NT2/D1 (cell line): ENCODE data around the gene TK2.
A peak's percentile ranks its signal among the peaks of the same experiment; 100 is the strongest.

Experiments used
- DNase-seq: peaks from one replicate; pipeline ENCODE4 v3.0.0-alpha.2; 2011; ENCODE audit warnings: low read depth, low spot score
- H3K27me3 ChIP-seq: 2 replicates; pipeline ENCODE4 v1.6.0; 2011; ENCODE audit warnings: mild to moderate bottlenecking; ENCODE audit not compliant: insufficient read length, insufficient read depth
- H3K36me3 ChIP-seq: 2 replicates; pipeline ENCODE4 v1.6.1; 2011; ENCODE audit warnings: mild to moderate bottlenecking, low read length, mixed read lengths; ENCODE audit not compliant: insufficient read depth, insufficient read length
- H3K4me1 ChIP-seq: 2 replicates; pipeline ENCODE4 v1.5.1; 2011; ENCODE audit not compliant: insufficient read depth, insufficient read length
- H3K4me3 ChIP-seq: 2 replicates; pipeline ENCODE4 v1.5.1; 2011; ENCODE audit warnings: low read depth; ENCODE audit not compliant: insufficient read length
- H3K9ac ChIP-seq: 2 replicates; pipeline ENCODE4 v1.6.0; 2011; ENCODE audit warnings: low read depth; ENCODE audit not compliant: insufficient read length
- H3K9me3 ChIP-seq: 2 replicates; pipeline ENCODE4 v1.5.1; 2011; ENCODE audit warnings: mild to moderate bottlenecking, low read length; ENCODE audit not compliant: insufficient read depth
- SUZ12 ChIP-seq: IDR thresholded peaks from 2 replicates; pipeline ENCODE4 v1.6.1; 2011; ENCODE audit not compliant: insufficient read length, insufficient read depth; ENCODE audit errors: extremely low read depth
- YY1 ChIP-seq: IDR thresholded peaks from 2 replicates; pipeline ENCODE4 v1.6.1; 2011; ENCODE audit not compliant: insufficient read length, insufficient read depth
- ZNF274 ChIP-seq: IDR thresholded peaks from 2 replicates; pipeline ENCODE4 v1.6.1; 2011; ENCODE audit warnings: mild to moderate bottlenecking, low read depth, low read length

TK2 gene

DNA sequence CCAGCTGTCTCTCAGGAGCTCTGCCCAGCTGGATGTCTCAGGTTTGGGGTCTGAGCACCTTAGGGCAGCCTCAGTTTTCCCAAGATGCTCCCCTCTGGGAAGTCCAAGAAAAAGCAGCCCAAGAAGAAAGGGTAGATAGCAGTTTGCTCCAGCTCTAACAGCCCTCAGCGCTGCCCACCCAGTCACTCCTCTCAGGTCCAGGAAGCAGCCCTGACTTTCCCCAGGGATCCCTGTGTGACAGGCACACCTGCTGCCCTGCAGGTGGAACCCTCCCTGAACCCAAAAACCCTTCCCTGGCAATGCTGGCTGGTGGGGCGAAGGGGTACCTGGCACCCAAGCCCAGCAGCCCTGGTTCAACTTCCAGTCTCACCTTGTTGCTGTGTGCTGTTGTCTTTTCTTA, 74.7 kb downstream of the TK2 start:
- H3K4me3 ChIP-seq: no peak overlapping the region
- H3K9ac ChIP-seq: no peak overlapping the region
- no peaks in the 10 kb centered on the region for H3K27me3 ChIP-seq
- H3K4me1 ChIP-seq: peaks cover 26% of the 10 kb centered on the region
- TF ChIP-seq YY1 (no peak), ZNF274 (no peak), SUZ12 (no peak)
- no peaks in the 10 kb centered on the region for H3K36me3 ChIP-seq
- no peaks in the 10 kb centered on the region for H3K9me3 ChIP-seq
- DNase-seq: no peak

DNA sequence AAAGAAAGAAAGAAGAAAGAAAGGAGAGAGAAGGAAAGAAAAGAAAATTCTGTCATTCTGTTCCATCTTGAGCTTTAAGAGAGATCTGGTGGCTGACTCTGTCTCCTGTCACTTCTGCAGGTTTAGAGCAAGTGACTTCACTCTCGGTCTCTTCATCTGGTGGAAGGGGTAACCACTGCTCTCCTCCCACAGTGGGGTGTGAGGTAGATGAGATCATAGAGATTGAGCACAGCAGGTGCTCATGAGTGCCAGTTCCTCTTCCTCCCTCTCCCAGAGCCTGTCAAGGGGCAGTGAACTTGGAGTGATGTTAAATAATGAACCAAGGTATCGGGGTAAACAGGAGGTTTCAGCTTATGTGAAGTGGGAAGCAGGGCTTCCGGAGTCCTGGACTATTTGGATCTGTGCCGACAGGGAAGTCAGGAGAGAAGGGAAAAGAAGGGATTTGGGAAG, 75.1 kb downstream of the TK2 start:
- no peak for DNase-seq
- no peak overlapping the region for H3K9ac ChIP-seq
- H3K36me3 ChIP-seq: no peaks in the 10 kb centered on the region
- H3K27me3 ChIP-seq: no peaks in the 10 kb centered on the region
- H3K4me1 ChIP-seq: peaks cover 21% of the 10 kb centered on the region
- TF ChIP-seq YY1: no peak
- TF ChIP-seq ZNF274: no peak
- TF ChIP-seq SUZ12: no peak
- H3K4me3 ChIP-seq: no peak overlapping the region
- no peaks in the 10 kb centered on the region for H3K9me3 ChIP-seq

DNA sequence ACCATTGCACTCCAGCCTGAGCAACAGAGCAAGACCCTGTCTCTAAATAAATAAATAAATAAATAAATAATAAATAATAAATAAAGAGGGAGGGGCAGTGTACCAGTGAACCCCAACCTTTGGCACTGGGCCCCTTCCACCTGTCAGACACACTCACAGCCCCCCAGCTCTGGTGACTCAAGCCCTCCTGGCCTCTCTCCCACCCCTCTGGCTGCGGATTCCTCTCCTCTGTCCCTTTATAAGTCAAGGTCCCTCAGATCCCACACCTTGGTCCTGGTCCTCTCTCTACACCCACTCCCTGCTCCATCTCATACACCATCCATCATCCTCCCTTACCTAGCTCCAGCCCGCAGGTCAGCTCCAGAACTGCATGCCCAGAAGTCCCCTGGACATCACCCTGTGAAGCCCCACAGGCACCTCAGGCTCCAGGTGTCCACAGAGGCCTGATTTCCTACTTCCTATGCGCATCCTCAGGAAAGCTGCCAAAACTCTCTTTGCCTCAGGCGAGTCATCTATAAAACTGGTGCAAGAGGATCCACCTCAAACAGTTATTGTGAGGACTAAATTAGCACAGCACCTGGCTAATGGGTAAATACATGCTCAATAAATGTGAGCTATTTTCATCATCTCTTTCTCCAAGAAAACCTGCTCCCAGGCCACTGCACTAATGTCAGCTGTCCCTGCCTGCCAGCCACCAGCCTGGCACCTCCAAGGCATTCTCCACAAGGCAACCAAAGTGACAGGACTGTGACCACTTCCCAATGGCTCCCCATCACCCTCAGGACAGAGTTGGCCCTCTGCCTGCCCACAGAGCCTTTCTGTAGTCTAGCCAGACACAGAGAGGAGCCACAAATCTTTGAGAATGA, 76.0 kb downstream of the TK2 start:
- no peak for DNase-seq
- no peak overlapping the region for H3K9ac ChIP-seq
- no peaks in the 10 kb centered on the region for H3K27me3 ChIP-seq
- H3K4me1 ChIP-seq: peaks cover 16% of the 10 kb centered on the region
- TF ChIP-seq YY1: no peak
- no peak for TF ChIP-seq ZNF274
- no peak for TF ChIP-seq SUZ12
- H3K9me3 ChIP-seq: no peaks in the 10 kb centered on the region
- H3K4me3 ChIP-seq: no peak overlapping the region
- H3K36me3 ChIP-seq: no peaks in the 10 kb centered on the region

GRCh38 chr16:66473051-66473571, 76.8 kb downstream of the TK2 start:
- no peaks in the 10 kb centered on the region for H3K27me3 ChIP-seq

GRCh38 chr16:66471716-66472393, 78.1 kb downstream of the TK2 start:
- no peak overlapping the region for H3K4me3 ChIP-seq
- H3K36me3 ChIP-seq: no peaks in the 10 kb centered on the region
- H3K9me3 ChIP-seq: no peaks in the 10 kb centered on the region
- H3K27me3 ChIP-seq: no peaks in the 10 kb centered on the region
- H3K4me1 ChIP-seq: peaks cover 4% of the 10 kb centered on the region
- no peak overlapping the region for H3K9ac ChIP-seq
- no peak for TF ChIP-seq YY1
- no peak for TF ChIP-seq ZNF274
- no peak for TF ChIP-seq SUZ12
- no peak for DNase-seq

More at GRCh38 chr16:66473051-66473571, 76.8 kb downstream of the TK2 start:
- H3K9ac ChIP-seq: no peak overlapping the region
- TF ChIP-seq YY1 (no peak), SUZ12 (no peak), ZNF274 (no peak)
- H3K4me1 ChIP-seq: peaks cover 12% of the 10 kb centered on the region
- DNase-seq: no peak
- H3K4me3 ChIP-seq: no peak overlapping the region
- H3K9me3 ChIP-seq: no peaks in the 10 kb centered on the region
- H3K36me3 ChIP-seq: no peaks in the 10 kb centered on the region

DNA sequence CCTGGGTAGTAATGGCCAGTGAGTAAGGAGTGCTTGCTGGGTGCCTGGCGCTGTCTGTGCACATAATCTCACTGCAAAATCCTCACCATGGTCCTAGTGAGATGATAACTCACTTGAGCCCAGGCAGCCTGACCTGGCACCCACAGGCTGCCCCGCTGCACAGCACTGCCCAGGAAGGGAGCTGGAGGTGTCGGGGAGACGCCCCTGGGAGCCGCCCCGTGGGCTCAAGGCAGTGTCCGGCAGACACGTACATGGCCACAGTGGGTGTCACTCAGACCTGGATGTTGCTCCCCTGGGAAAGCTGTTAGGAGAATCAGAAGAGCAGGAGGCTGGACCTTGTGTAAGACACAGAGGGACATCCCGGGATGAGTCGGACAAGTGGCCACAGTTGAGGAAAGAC, 78.7 kb downstream of the TK2 start:
- Histone ChIP-seq H3K4me1 (peaks cover under 1% of the 10 kb centered on the region), H3K9me3 (no peaks in the 10 kb centered on the region), H3K9ac (peak overlapping the region; percentile 28), H3K36me3 (no peaks in the 10 kb centered on the region), H3K27me3 (no peaks in the 10 kb centered on the region), H3K4me3 (no peak overlapping the region)
- TF ChIP-seq ZNF274 (no peak), SUZ12 (no peak), YY1 (no peak)
- no peak for DNase-seq

DNA sequence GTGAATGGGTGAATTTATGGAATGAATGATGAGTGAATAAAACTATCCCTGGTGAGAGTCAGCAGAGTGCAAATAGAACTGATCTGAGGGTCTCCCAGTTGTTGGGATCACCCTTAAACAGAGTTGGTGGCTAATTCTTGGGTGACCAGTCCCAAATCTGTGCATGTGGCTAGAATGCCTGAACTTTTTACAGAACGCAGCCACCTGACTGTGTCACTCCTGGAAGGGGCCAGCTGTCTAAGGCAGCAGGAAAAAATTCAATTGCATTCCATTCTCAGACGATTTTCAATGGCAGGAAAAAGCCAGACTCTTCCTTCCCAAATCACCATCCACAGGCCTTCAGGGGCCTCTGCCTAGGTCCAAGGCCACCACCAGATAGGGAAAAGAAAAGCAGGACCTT, 79.4 kb downstream of the TK2 start:
- Histone ChIP-seq H3K4me1 (no peaks in the 10 kb centered on the region), H3K9ac (no peak overlapping the region), H3K27me3 (no peaks in the 10 kb centered on the region), H3K9me3 (no peaks in the 10 kb centered on the region), H3K36me3 (no peaks in the 10 kb centered on the region), H3K4me3 (no peak overlapping the region)
- DNase-seq: no peak
- TF ChIP-seq ZNF274 (no peak), SUZ12 (no peak), YY1 (no peak)
